H1 (cell line): ENCODE measurements around the gene TBC1D3K. TPM values are rescaled to one million over a fixed set of nuclear protein-coding genes. Genes with fewer than 3 reads are reported as not detected.

ENCODE experiments used
- CTCF ChIA-PET: fragments of 300-600 bp; sonication (Branson Sonifier 250); formaldehyde crosslinking; loops from one replicate; lab custom pipeline; 2021; ENCODE audit not compliant: partially characterized antibody; lab: Charles Lee
- POLR2A ChIA-PET: fragments of 300-600 bp; sonication (Branson Sonifier 250); formaldehyde crosslinking; loops from one replicate; lab custom pipeline; 2021; ENCODE audit warnings: inconsistent platforms; ENCODE audit not compliant: partially characterized antibody; lab: Charles Lee
- DNase-seq, 2 experiments: peaks; one replicate each; pipeline versions ENCODE4 v3.0.0 to v3.0.0-alpha.2; 2010 to 2022; ENCODE audit warnings: low spot score in 2 of 2, low read depth in 1 of 2, mixed read lengths in 1 of 2
- FAIRE-seq: peaks from 2 replicates; lab custom pipeline; 2011; peaks lifted over from hg19 to GRCh38; lab: Jason Lieb, UNC
- H2AFZ ChIP-seq: 2 replicates; pipeline ENCODE4 v1.8.1; 2012; ENCODE audit warnings: low read length, inconsistent platforms
- H2AK5ac ChIP-seq: 2 replicates; pipeline ENCODE4 v1.6.1; 2013; ENCODE audit warnings: low read depth, low read length
- H2BK120ac ChIP-seq: replicated peaks from 2 replicates; pipeline ENCODE3; 2013; ENCODE audit warnings: low read depth, low read length, inconsistent platforms
- H2BK12ac ChIP-seq: 2 replicates; pipeline ENCODE4 v1.6.1; 2013; ENCODE audit warnings: low read depth, low read length
- H2BK15ac ChIP-seq: 2 replicates; pipeline ENCODE4 v1.6.1; 2013; ENCODE audit warnings: low read length
- H2BK20ac ChIP-seq: 2 replicates; pipeline ENCODE4 v1.6.1; 2013; ENCODE audit warnings: low read length
- H2BK5ac ChIP-seq: 2 replicates; pipeline ENCODE4 v1.6.1; 2013; ENCODE audit warnings: low read depth, low read length
- H3K14ac ChIP-seq: 2 replicates; pipeline ENCODE4 v1.6.1; 2013; ENCODE audit warnings: inconsistent platforms; ENCODE audit not compliant: insufficient read length
- H3K18ac ChIP-seq: 2 replicates; pipeline ENCODE4 v1.6.1; 2013; ENCODE audit warnings: low read length; ENCODE audit errors: extremely low read depth
- H3K23ac ChIP-seq: 2 replicates; pipeline ENCODE4 v1.6.1; 2013; ENCODE audit warnings: inconsistent platforms; ENCODE audit not compliant: insufficient read length
- H3K23me2 ChIP-seq: 2 replicates; pipeline ENCODE4 v1.6.1; 2013; ENCODE audit warnings: low read depth, low read length
- H3K27ac ChIP-seq: 2 replicates; pipeline ENCODE4 v1.6.1; 2011; ENCODE audit warnings: low read depth, low read length, inconsistent platforms
- H3K27me3 ChIP-seq, 4 experiments: replicated peaks in 1 of 4; 1 replicate in 1 of 4; 2 replicates in 3 of 4; pipeline versions ENCODE4 v1.6.1 to v1.8.1; 2011 to 2013; ENCODE audit warnings: low read length in 3 of 4, mild to moderate bottlenecking in 3 of 4, inconsistent platforms in 2 of 4, mixed read lengths in 2 of 4, moderate library complexity in 1 of 4; ENCODE audit not compliant: control insufficient read depth in 3 of 4, insufficient read depth in 3 of 4; ENCODE audit errors: extremely low read depth in 1 of 4
- H3K36me3 ChIP-seq, 4 experiments: 2 replicates each; pipeline versions ENCODE4 v1.6.1 to v1.8.1; 2011 to 2013; ENCODE audit warnings: mild to moderate bottlenecking in 4 of 4, low read length in 3 of 4, moderate library complexity in 2 of 4, control low read depth in 1 of 4, inconsistent platforms in 1 of 4; ENCODE audit not compliant: insufficient read depth in 4 of 4, control insufficient read depth in 2 of 4
- H3K4ac ChIP-seq: replicated peaks from 2 replicates; pipeline ENCODE3; 2013; ENCODE audit warnings: low read length, low read depth, mixed read lengths, inconsistent platforms; ENCODE audit not compliant: insufficient read length
- H3K4me1 ChIP-seq, 4 experiments: replicated peaks in 1 of 4; 1 replicate in 1 of 4; 2 replicates in 3 of 4; pipeline versions ENCODE4 v1.6.1 to v1.8.1; 2011 to 2013; ENCODE audit warnings: low read length in 3 of 4, inconsistent platforms in 2 of 4, mixed read lengths in 1 of 4; ENCODE audit not compliant: insufficient read depth in 4 of 4, control insufficient read depth in 3 of 4
- H3K4me2 ChIP-seq, 2 experiments: 2 replicates each; pipeline versions ENCODE4 v1.6.1 to v1.8.1; 2011 to 2013; ENCODE audit warnings: low read depth in 2 of 2, low read length in 2 of 2, control low read depth in 1 of 2, inconsistent platforms in 1 of 2, mild to moderate bottlenecking in 1 of 2; ENCODE audit not compliant: insufficient read depth in 1 of 2
- H3K4me3 ChIP-seq, 4 experiments: fragments of 200-600, 300-600 bp in 1 of 4; sonication (generic), shearing (Covaris generic), sonication (Bioruptor Twin) in 1 of 4; 2 replicates each; pipeline versions ENCODE4 v1.5.1 to v1.8.1; 2011 to 2016; ENCODE audit warnings: low read length in 4 of 4, low read depth in 3 of 4, control low read depth in 2 of 4, inconsistent platforms in 2 of 4, mild to moderate bottlenecking in 2 of 4, mixed read lengths in 1 of 4, moderate library complexity in 1 of 4; ENCODE audit not compliant: insufficient read depth in 2 of 4; ENCODE audit errors: extremely low read depth in 1 of 4
- H3K56ac ChIP-seq: replicated peaks from 2 replicates; pipeline ENCODE3; 2013; ENCODE audit warnings: low read depth, mild to moderate bottlenecking, mixed read lengths, low read length, inconsistent platforms; ENCODE audit not compliant: insufficient read length
- H3K79me1 ChIP-seq: 2 replicates; pipeline ENCODE4 v1.6.1; 2013; ENCODE audit warnings: low read depth, low read length, control low read depth
- H3K79me2 ChIP-seq, 2 experiments: 2 replicates each; pipeline versions ENCODE4 v1.6.1 to v1.8.1; 2012 to 2013; ENCODE audit warnings: low read length in 2 of 2, mild to moderate bottlenecking in 2 of 2, inconsistent platforms in 1 of 2; ENCODE audit not compliant: insufficient read depth in 2 of 2, control insufficient read depth in 1 of 2
- H3K9ac ChIP-seq, 4 experiments: replicated peaks in 1 of 4; 1 replicate in 1 of 4; 2 replicates in 3 of 4; pipeline versions ENCODE4 v1.6.1 to v1.8.1; 2011 to 2013; ENCODE audit warnings: low read depth in 3 of 4, low read length in 3 of 4, control low read depth in 2 of 4, mild to moderate bottlenecking in 2 of 4, moderate library complexity in 2 of 4, inconsistent platforms in 1 of 4; ENCODE audit errors: extremely low read depth in 1 of 4
- H3K9me3 ChIP-seq, 2 experiments: 2 replicates each; pipeline versions ENCODE4 v1.6.1 to v1.8.1; 2012 to 2013; ENCODE audit warnings: mild to moderate bottlenecking in 2 of 2, moderate library complexity in 2 of 2, control low read depth in 1 of 2, inconsistent platforms in 1 of 2, low read depth in 1 of 2, low read length in 1 of 2, mixed read lengths in 1 of 2; ENCODE audit not compliant: insufficient read depth in 2 of 2
- H4K20me1 ChIP-seq, 2 experiments: replicated peaks in 1 of 2; 2 replicates each; pipeline versions ENCODE3 to v1.8.1; 2011 to 2013; ENCODE audit warnings: inconsistent platforms in 2 of 2, low read length in 2 of 2, mild to moderate bottlenecking in 1 of 2; ENCODE audit not compliant: insufficient read depth in 2 of 2, control insufficient read depth in 1 of 2
- H4K5ac ChIP-seq: 2 replicates; pipeline ENCODE4 v1.6.1; 2013; ENCODE audit warnings: low read length, low read depth, mixed read lengths, inconsistent platforms; ENCODE audit not compliant: insufficient read length
- H4K8ac ChIP-seq: 2 replicates; pipeline ENCODE4 v1.8.0; 2013; ENCODE audit warnings: mild to moderate bottlenecking, moderate library complexity, low read length, inconsistent platforms; ENCODE audit not compliant: insufficient read depth; ENCODE audit errors: extremely low read depth
- H4K91ac ChIP-seq: replicated peaks from 2 replicates; pipeline ENCODE3; 2013; ENCODE audit warnings: low read length, mixed read lengths, inconsistent platforms; ENCODE audit not compliant: insufficient read length
- ASH2L ChIP-seq: fragments of 200-600, 300-600 bp; sonication (generic); IDR thresholded peaks from one replicate; pipeline ENCODE4 v1.7.1; 2017; ENCODE audit warnings: low read length
- BCL11A ChIP-seq, 2 experiments: IDR thresholded peaks; one replicate each; pipeline ENCODE4 v1.6.1; 2011; ENCODE audit warnings: low read depth in 2 of 2, low read length in 2 of 2, mild to moderate bottlenecking in 2 of 2
- CBX5 ChIP-seq: fragments of 300-800, 300-1000 bp; sonication (generic); IDR thresholded peaks from 2 replicates; pipeline ENCODE4 v1.7.1; 2016; ENCODE audit warnings: antibody characterized with exemption, low read length, low read depth
- CBX8 ChIP-seq: fragments of 300-800, 300-1000 bp; sonication (generic); IDR thresholded peaks from 2 replicates; pipeline ENCODE4 v1.7.1; 2016; ENCODE audit warnings: low read depth, low read length, borderline replicate concordance
- CTBP2 ChIP-seq: IDR thresholded peaks from 2 replicates; pipeline ENCODE4 v1.7.0; 2011; ENCODE audit warnings: borderline replicate concordance, mild to moderate bottlenecking, moderate library complexity, mixed read lengths, low read length; ENCODE audit not compliant: insufficient read depth, insufficient read length
- E2F6 ChIP-seq: IDR thresholded peaks from 2 replicates; pipeline ENCODE4 v1.6.1; 2012; ENCODE audit warnings: inconsistent platforms
- FOSL1 ChIP-seq: IDR thresholded peaks from 2 replicates; pipeline ENCODE4 v1.6.1; 2011; ENCODE audit warnings: mild to moderate bottlenecking, low read depth, low read length, moderate library complexity; ENCODE audit not compliant: insufficient read depth
- KDM4A ChIP-seq: IDR thresholded peaks from one replicate; pipeline ENCODE4 v1.7.1; 2012; ENCODE audit warnings: low read depth, mild to moderate bottlenecking, moderate library complexity, low read length, inconsistent platforms; ENCODE audit not compliant: severe bottlenecking
- RFX5 ChIP-seq: IDR thresholded peaks from 2 replicates; pipeline ENCODE4 v1.6.1; 2011; ENCODE audit warnings: low read depth, low read length, improper control_type of control experiment, borderline replicate concordance
- SAP30 ChIP-seq: fragments of 300-600 bp; sonication (generic); IDR thresholded peaks from 2 replicates; pipeline ENCODE4 v1.7.1; 2012; ENCODE audit warnings: low read length, moderate library complexity, mild to moderate bottlenecking, inconsistent platforms; ENCODE audit not compliant: insufficient read depth, insufficient replicate concordance
- SIN3A ChIP-seq, 2 experiments: IDR thresholded peaks in 1 of 2; conservative IDR thresholded peaks in 1 of 2; 2 replicates each; pipeline ENCODE4 v1.6.1; 2011 to 2012; ENCODE audit warnings: low read length in 2 of 2, improper control_type of control experiment in 1 of 2, low read depth in 1 of 2, mild to moderate bottlenecking in 1 of 2
- SP1 ChIP-seq: IDR thresholded peaks from 2 replicates; pipeline ENCODE4 v1.6.1; 2011; ENCODE audit warnings: low read depth, low read length
- SP4 ChIP-seq: IDR thresholded peaks from 2 replicates; pipeline ENCODE4 v1.6.1; 2012; ENCODE audit warnings: low read length, inconsistent platforms
- TEAD4 ChIP-seq: IDR thresholded peaks from 2 replicates; pipeline ENCODE4 v1.6.1; 2012; ENCODE audit warnings: low read depth, low read length, inconsistent platforms, mixed read lengths
- WGBS, 2 experiments: shearing (Covaris generic) in 1 of 2; methylation state at CpG; one replicate each; pipeline versions ENCODE4 v1.1.6 to v1.1.7; 2013 to 2015; ENCODE audit warnings: low lambda C conversion rate in 2 of 2, mixed read lengths in 2 of 2, inconsistent platforms in 1 of 2, low coverage in 1 of 2, missing lambda C conversion rate in 1 of 2; ENCODE audit not compliant: insufficient replicate concordance in 2 of 2, insufficient coverage in 1 of 2, insufficient read length in 1 of 2; ENCODE audit errors: extremely low coverage in 1 of 2, missing lambda C conversion rate in 1 of 2; 5-methylcytosine and 5-hydroxymethylcytosine counted together
- polyA plus RNA-seq, 7 experiments: library from polyadenylated mRNA; depleted of rRNA in 3 of 7; stranded (reverse) in 5 of 7; unstranded in 2 of 7; fragments of >200 nt in 5 of 7; fragments of 200-250 nt in 2 of 7; gene quantifications; 1 replicate in 5 of 7; 2 replicates in 1 of 7; 4 replicates in 1 of 7; pipeline versions ENCODE4 v1.2.1 to v1.2.3, GENCODE V29; 2011 to 2013; ENCODE audit warnings: missing spikeins in 2 of 7, mixed read lengths in 2 of 7
- total RNA-seq: library from RNA; stranded (reverse); fragmentation: NEBNext Ultra II Directional; extraction: Animal tissue kit (Norgen Biotek cat#: 25700); gene quantifications from 2 replicates; pipeline ENCODE4 v1.2.1, GENCODE V29; 2021

Gene TBC1D3K
- total and polyA plus RNA-seq, 2 of the 8 experiments (the other 6 are each of a cell fraction or from before 2014, with no cell fraction given), result not detected

DNA sequence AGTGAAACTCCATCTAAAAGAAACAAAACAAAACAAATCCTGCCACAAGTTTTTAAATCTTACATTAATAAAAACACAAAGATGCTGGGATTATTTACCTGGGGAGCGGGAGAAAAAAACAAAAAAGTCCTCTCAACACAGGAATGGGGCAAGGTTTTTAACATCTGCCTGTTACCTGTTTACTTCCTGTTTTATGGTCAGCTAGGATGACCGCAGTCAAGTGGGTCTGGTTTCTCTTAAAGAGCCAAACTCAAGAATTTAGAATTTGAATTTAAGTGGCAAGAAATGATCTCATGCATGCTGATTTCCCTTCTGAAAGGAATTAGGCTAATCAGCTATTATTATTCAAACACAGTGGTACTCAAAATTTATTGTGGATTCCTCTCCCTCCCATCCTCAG is 39.7 kb upstream of the TBC1D3K start:
- Histone ChIP-seq H4K8ac (no peak overlapping the region), H3K23me2 (no peaks in the 10 kb centered on the region), H3K4ac (no peak overlapping the region), H4K5ac (no peak overlapping the region), H3K56ac (no peak overlapping the region), H3K4me3 (no peak overlapping the region), H3K36me3 (no peaks in the 10 kb centered on the region), H2AK5ac (no peak overlapping the region), H2BK15ac (no peak overlapping the region), H2BK120ac (no peak overlapping the region), H2BK12ac (no peak overlapping the region), H3K9me3 (peaks cover 0 to 6% of the 10 kb centered on the region in 2 experiments; a peak in 2 of 4 replicates), H3K79me1 (no peaks in the 10 kb centered on the region), H3K4me2 (no peak overlapping the region), H2BK20ac (no peak overlapping the region), H3K27ac (no peak overlapping the region), H2BK5ac (no peak overlapping the region), H3K23ac (no peak overlapping the region), H3K79me2 (no peaks in the 10 kb centered on the region), H3K27me3 (no peaks in the 10 kb centered on the region), H3K14ac (no peak overlapping the region), H3K9ac (no peak overlapping the region), H3K18ac (no peak overlapping the region), H4K20me1 (no peaks in the 10 kb centered on the region), H3K4me1 (no peaks in the 10 kb centered on the region), H4K91ac (no peak overlapping the region), H2AFZ (no peak overlapping the region)
- FAIRE-seq, result no peak
- ChIA-PET POLR2A (no interaction called here), CTCF (no interaction called here)
- WGBS, 2 experiments, result 94% methylated on average over 2 of the region's 2 CpGs; no CpG with 5 or more reads in 1 of the 2 experiments
- no peak for DNase-seq
- no peak for TF ChIP-seq RFX5
- TF ChIP-seq BCL11A (IDR thresholded peaks at IDR 0.05; ENCODE audit: low read depth in 2 of 2, low read length in 2 of 2), result no peak
- TF ChIP-seq CTBP2, result no peak
- no peak for TF ChIP-seq TEAD4
- TF ChIP-seq SIN3A (conservative IDR thresholded peaks at IDR 0.05 in 1 of 2, IDR thresholded peaks at IDR 0.05 in 1 of 2; ENCODE audit: low read depth in 1 of 2, low read length in 2 of 2), result no peak
- TF ChIP-seq SP1, result no peak
- no peak for TF ChIP-seq ASH2L
- no peak for TF ChIP-seq CBX5
- TF ChIP-seq E2F6, result no peak
- no peak for TF ChIP-seq CBX8
- TF ChIP-seq FOSL1, result no peak
- no peak for TF ChIP-seq SAP30
- no peak for TF ChIP-seq SP4
- no peak for TF ChIP-seq KDM4A
